Measurements from ENCODE around the gene PHF2. TPM values are rescaled to one million over a fixed set of nuclear protein-coding genes. Genes with fewer than 3 reads are reported as not detected.

PHF2 gene
- polyA plus RNA-seq, 3 donors, result 0.40 to 16.0 (median 0.97) TPM

GRCh38 chr9:93633492-93634221 is 57.3 kb downstream of the PHF2 start:
- H3K4me1 Mint-ChIP-seq, result no peaks in the 10 kb centered on the region
- H3K4me3 Mint-ChIP-seq, result no peak overlapping the region
- no peak for TF ChIP-seq CTCF (IDR thresholded peaks at IDR 0.05)
- H3K36me3 Mint-ChIP-seq, result peaks cover 67 to 79% of the 10 kb centered on the region in 2 donors
- Histone ChIP-seq H3K27me3 (ENCODE audit: control insufficient read depth in 2 of 2, insufficient read depth in 2 of 2, low read length in 2 of 2) (no peaks in the 10 kb centered on the region), H3K9ac (ENCODE audit: insufficient read depth, low read length, poor library complexity, severe bottlenecking) (no peak overlapping the region), H3K4me3 (replicated peaks in 1 of 3; ENCODE audit: low read depth in 2 of 3, low read length in 3 of 3) (no peak overlapping the region), H3K9me3 (replicated peaks in 1 of 2; ENCODE audit: control insufficient read depth in 1 of 2, insufficient read depth in 1 of 2, low read length in 2 of 2) (peaks cover 12 to 18% of the 10 kb centered on the region in 2 donors), H3K4me2 (replicated peaks; ENCODE audit: extremely low read depth, low read length, poor library complexity, severe bottlenecking) (no peak overlapping the region), H3K27ac (ENCODE audit: low read depth in 1 of 2, low read length in 2 of 2) (no peak overlapping the region), H2AFZ (ENCODE audit: insufficient read depth, low read depth, low read length, poor library complexity, severe bottlenecking) (no peak overlapping the region), H3K79me2 (ENCODE audit: insufficient read depth, low read length) (peaks cover under 1% of the 10 kb centered on the region), H3K36me3 (replicated peaks in 1 of 2; ENCODE audit: control insufficient read depth in 1 of 2, insufficient read depth in 2 of 2, low read length in 2 of 2) (peaks cover 65 to 95% of the 10 kb centered on the region in 2 donors), H3K4me1 (ENCODE audit: control insufficient read depth in 1 of 2, insufficient read depth in 2 of 2, low read length in 2 of 2) (no peaks in the 10 kb centered on the region), H4K20me1 (ENCODE audit: insufficient read depth, low read length) (peaks cover 24% of the 10 kb centered on the region)
- no peak overlapping the region for H3K27ac Mint-ChIP-seq
- H3K9me3 Mint-ChIP-seq, result peaks cover 13 to 21% (median 20%) of the 10 kb centered on the region in 7 donors
- WGBS (ENCODE audit: insufficient coverage), result 93% methylated on average over 19 of the region's 19 CpGs
- intact Hi-C loops (cut with micrococcal nuclease), result no loop called here
- no peak for DNase-seq
- peaks cover 0 to 2% (median 0%) of the 10 kb centered on the region in 3 donors for H3K27me3 Mint-ChIP-seq (ENCODE audit: low read depth in 3 of 3)

GRCh38 chr9:93634311-93635185 is 58.2 kb downstream of the PHF2 start:
- H3K9ac ChIP-seq (ENCODE audit: insufficient read depth, low read length, poor library complexity, severe bottlenecking), result no peak overlapping the region
- Mint-ChIP-seq H3K27me3 (ENCODE audit: low read depth in 3 of 3) (peaks cover 0 to 2% (median 0%) of the 10 kb centered on the region in 3 donors), H3K4me1 (no peaks in the 10 kb centered on the region), H3K36me3 (peaks cover 72 to 83% of the 10 kb centered on the region in 2 donors), H3K4me3 (no peak overlapping the region), H3K27ac (no peak overlapping the region), H3K9me3 (peaks cover 13 to 21% (median 20%) of the 10 kb centered on the region in 7 donors)
- no peaks in the 10 kb centered on the region for H3K27me3 ChIP-seq (ENCODE audit: control insufficient read depth in 2 of 2, insufficient read depth in 2 of 2, low read length in 2 of 2)
- no peak for DNase-seq
- no peaks in the 10 kb centered on the region for H3K4me1 ChIP-seq (ENCODE audit: control insufficient read depth in 1 of 2, insufficient read depth in 2 of 2, low read length in 2 of 2)
- peaks cover 12 to 18% of the 10 kb centered on the region in 2 donors for H3K9me3 ChIP-seq (replicated peaks in 1 of 2; ENCODE audit: control insufficient read depth in 1 of 2, insufficient read depth in 1 of 2, low read length in 2 of 2)
- peaks cover 16% of the 10 kb centered on the region for H4K20me1 ChIP-seq (ENCODE audit: insufficient read depth, low read length)
- H3K4me2 ChIP-seq (replicated peaks; ENCODE audit: extremely low read depth, low read length, poor library complexity, severe bottlenecking), result no peak overlapping the region
- H3K27ac ChIP-seq (ENCODE audit: low read depth in 1 of 2, low read length in 2 of 2), result no peak overlapping the region
- peaks cover 67 to 100% of the 10 kb centered on the region in 2 donors for H3K36me3 ChIP-seq (replicated peaks in 1 of 2; ENCODE audit: control insufficient read depth in 1 of 2, insufficient read depth in 2 of 2, low read length in 2 of 2)
- no peak for TF ChIP-seq CTCF (IDR thresholded peaks at IDR 0.05)
- no peak overlapping the region for H2AFZ ChIP-seq (ENCODE audit: insufficient read depth, low read depth, low read length, poor library complexity, severe bottlenecking)
- H3K79me2 ChIP-seq (ENCODE audit: insufficient read depth, low read length), result no peaks in the 10 kb centered on the region
- 100% methylated on average over 9 of the region's 10 CpGs for WGBS (ENCODE audit: insufficient coverage)
- intact Hi-C loops (cut with micrococcal nuclease), result no loop called here
- H3K4me3 ChIP-seq (replicated peaks in 1 of 3; ENCODE audit: low read depth in 2 of 3, low read length in 3 of 3), result no peak overlapping the region

All from CD14-positive monocyte (primary cell).